Eye (tissue), 1 donor: ENCODE data around the gene FAIM.
"Not testable (repeated sequence)": the region's sequence is repeated elsewhere in the genome, so short reads cannot be mapped to it uniquely, and the experiment has no call there.

Experiments used
- DNase-seq: peaks from one replicate; pipeline ENCODE4 v3.0.0-alpha.2; 2015

FAIM gene

DNA sequence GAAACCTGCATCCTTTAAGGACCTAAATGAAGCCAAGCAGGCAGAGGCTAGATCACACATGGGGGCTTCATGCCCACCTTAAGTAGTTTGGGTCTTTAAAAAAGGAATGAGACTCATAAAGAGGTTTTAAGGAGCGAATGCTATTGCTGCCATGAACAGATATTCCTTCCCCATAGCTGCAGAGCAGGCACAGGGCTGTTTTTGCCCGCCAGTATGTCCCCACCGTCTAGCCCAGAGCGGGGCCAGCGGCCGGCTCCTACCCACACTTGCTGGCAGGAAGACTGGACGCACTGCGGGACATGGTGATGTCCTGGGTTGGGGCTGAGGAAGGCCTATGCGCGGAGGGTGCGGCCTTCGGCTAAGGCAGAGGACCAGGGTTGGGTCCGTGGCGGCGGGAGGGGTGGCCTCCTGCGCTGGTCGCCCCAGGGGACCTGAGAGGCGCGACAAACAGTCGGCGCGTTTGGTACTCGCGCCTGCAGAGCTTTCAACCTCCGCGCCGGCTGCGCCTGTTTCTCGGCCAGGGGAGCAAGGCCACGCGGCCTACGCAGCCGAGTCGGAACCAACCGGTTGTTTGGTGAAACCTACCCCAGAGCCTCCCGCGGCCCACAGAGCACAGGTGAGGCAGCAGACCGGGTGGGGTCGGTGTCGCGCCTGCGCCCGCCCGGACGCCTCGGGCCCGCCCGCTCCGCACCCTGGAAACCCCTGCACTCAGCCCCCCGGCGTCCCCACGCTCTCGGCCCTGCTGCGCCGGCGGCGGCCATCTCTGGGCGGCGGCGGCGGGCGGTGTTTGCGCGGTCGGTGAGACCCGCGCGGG, at the start of gene FAIM:
FAIM (plus strand) TSS at position 450 of the 814 bp plus-strand sequence. CDS start 10,956 bp downstream, outside the sequence.
- peak; percentile 88 for DNase-seq

- no peak for DNase-seq
Observed at GRCh38 chr3:138559134-138559533, 49.4 kb upstream of the FAIM start.

DNA sequence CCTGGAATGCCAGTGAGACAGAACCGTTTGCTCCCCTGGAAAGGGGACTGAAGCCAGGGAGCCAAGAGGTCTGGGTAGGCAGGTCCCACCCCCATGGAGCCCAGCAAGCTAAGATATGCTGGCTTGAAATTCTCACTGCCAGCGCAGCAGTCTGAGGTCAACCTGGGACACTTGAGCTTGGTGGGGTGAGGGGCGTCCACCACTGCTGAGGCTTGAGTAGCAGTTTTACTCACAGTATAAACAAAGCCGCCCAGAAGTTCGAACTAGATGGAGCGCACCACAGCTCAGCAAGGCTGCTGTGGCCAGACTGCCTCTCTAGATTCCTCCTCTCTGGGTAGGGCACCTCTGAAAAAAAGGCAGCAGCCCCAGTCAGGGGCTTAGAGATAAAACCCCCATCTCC, 48.1 kb upstream of the FAIM start:
- DNase-seq: no peak

DNA sequence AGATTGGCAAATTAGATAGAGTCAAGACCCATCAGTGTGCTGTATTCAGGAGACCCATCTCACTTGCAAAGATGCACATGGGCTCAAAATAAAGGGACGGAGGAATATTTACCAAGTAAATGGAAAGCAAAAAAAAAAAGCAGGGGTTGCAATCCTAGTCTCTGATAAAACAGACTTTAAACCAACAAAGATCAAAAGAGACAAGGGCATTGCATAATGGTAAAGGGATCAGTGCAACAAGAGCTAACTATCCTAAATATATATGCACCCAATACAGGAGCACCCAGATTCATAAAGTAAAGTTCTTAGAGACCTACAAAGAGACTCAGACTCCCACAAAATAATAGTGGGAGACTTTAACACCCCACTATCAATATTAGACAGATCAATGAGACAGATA, 45.7 kb upstream of the FAIM start:
- not testable (repeated sequence) for DNase-seq

DNA sequence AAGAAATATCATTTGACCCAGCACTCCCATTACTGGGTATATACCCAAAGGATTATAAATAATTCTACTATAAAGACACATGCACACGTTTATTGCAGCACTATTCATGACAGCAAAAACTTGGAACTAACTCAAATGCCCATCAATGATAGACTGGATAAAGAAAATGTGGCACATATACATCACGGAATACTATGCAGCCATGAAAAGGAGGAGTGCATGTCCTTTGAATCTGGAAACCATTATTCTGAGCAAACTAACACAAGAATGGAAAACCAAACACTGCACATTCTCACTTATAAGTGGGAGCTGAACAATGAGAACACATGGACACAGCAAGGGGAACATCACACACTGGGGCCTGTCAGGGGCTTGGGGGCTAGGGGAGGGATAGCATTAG, 42.3 kb upstream of the FAIM start:
- not testable (repeated sequence) for DNase-seq

GRCh38 chr3:138567403-138567802, 41.2 kb upstream of the FAIM start:
- no peak for DNase-seq

- DNase-seq: no peak
Observed at GRCh38 chr3:138569090-138569489, 39.5 kb upstream of the FAIM start.

- DNase-seq: not testable (repeated sequence)
Observed at GRCh38 chr3:138569624-138570023, 38.9 kb upstream of the FAIM start.

- no peak for DNase-seq
Observed at GRCh38 chr3:138573138-138573537, 35.4 kb upstream of the FAIM start.

DNA sequence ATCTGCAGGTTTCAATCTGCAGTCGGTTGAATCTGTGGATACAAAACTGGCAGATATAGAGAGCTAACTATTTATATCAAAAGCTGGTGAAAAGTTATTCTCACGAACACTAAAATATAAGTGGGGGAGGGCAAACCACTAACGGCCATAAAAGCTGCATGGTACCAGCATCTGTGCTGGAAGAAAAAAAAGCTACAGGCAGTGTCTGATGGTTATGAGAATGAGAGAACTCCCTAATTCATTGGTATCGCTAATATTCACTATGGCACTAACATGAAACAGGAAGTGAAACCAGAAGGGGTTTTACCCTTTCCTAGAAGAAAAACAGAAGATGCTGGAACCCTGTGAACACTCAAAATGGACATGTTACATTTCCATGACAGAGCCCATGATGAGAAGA, 30.4 kb upstream of the FAIM start:
- no peak for DNase-seq

DNA sequence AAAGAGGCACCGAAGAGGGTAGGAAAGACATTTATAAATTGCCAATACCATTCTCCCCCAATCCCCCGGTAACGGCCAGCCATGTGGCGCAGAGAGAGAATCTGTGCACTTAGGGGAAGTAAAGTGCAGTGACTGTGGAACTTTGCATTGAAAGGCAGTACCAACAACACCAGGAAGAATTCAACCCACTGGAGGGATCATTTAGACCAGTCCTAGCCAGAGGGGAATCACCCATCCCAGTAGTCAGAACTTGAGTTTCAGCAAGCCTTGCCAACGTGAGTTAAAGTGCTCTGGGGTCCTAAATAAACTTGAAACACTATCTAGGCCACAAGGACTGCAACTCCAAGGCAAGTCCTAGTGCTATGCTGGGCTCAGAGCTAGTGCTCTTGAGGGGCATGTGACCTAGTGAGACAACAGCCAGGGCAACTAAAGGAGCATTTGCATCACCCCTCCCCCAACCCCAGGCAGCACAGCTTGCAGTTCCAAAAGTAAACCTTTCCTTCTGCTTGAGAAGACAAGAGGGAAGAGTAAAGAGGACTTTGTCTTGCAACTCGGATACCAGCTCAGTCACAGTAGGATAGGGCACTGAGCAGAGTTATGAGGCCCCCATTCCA, 29.5 kb upstream of the FAIM start:
- DNase-seq: no peak

- DNase-seq: no peak
Observed at GRCh38 chr3:138587374-138587773, 21.2 kb upstream of the FAIM start.

DNA sequence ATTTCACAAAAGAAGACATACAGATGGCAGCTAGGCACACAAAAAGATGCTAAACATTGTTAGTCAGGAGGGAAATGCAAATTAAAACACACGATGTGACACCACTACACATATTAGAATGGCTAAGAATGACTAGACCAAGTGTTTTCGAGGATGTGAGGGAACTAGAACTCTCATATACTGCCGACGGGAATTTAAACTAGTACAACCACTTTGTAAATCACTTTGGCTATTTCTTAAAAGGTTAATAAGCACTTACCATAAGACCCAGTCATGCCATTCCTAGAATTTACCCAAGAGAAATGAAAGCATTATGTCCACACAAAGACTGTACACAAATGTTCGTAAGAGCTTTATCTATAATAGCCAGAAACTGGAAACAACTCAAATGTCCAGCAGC, 20.1 kb upstream of the FAIM start:
- DNase-seq: no peak

DNA sequence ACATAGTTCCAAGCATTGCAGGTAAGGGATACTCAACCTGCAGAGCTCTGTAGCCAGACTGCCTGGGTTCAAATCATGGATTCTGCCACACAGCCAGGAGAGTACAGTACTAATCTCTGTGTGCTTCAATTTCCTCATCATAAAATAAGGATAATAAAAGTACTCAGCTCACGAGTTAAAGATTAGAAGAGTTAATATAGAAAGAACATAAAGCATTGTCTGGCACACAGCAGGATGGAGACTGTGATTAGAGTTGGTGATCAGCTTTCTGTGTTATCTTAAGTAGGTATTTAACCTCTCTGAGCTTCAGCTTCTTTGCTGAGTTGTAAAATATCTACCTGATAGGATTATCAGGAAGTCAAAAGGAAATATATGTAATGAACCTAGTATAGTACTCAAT, 17.2 kb upstream of the FAIM start:
- DNase-seq: no peak

- DNase-seq: no peak
Observed at GRCh38 chr3:138593488-138594149, 15.0 kb upstream of the FAIM start.

- DNase-seq: peak; percentile 98
Observed at GRCh38 chr3:138594150-138594934, 14.2 kb upstream of the FAIM start, which contains the start of gene CEP70. Gene CEP70, minus strand, starts transcription at chr3:138594260. Its CDS starts 21,333 bp downstream, at chr3:138572927.

DNA sequence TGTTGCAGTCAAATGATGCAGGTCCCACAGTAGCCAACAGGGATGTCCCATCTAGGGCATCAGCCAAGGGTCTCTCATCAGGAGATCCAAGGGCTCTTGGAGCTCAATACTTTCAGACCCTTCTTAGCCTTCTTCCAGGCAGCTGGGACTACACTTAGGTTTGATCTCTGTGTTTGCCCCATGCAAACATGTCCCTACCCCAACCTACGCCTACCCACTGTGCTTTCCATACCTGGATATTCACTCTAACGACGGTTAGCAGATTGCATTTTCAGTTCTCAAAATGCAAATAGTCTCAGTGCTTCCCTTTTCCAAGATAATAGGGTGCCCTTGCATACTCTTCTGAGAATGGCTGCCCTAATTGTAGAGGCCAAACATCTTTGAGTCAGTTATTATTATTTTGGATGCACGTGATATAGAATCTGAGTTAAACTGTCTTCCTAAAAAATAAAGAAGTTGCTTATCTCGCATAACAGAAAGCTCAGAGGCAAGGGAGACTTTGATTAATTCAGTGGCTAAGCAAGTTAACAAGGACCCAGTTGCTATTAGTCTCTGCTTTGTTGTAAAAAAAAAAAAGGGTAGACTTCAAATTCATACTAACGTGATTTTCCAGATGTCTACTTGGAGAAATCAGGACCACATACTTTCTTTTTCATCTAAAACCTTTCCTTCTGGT, 13.5 kb upstream of the FAIM start:
- DNase-seq: no peak

- DNase-seq: not testable (repeated sequence)
Observed at GRCh38 chr3:138597186-138597976, 11.2 kb upstream of the FAIM start.

GRCh38 chr3:138598534-138598933, 10.0 kb upstream of the FAIM start:
- no peak for DNase-seq

DNA sequence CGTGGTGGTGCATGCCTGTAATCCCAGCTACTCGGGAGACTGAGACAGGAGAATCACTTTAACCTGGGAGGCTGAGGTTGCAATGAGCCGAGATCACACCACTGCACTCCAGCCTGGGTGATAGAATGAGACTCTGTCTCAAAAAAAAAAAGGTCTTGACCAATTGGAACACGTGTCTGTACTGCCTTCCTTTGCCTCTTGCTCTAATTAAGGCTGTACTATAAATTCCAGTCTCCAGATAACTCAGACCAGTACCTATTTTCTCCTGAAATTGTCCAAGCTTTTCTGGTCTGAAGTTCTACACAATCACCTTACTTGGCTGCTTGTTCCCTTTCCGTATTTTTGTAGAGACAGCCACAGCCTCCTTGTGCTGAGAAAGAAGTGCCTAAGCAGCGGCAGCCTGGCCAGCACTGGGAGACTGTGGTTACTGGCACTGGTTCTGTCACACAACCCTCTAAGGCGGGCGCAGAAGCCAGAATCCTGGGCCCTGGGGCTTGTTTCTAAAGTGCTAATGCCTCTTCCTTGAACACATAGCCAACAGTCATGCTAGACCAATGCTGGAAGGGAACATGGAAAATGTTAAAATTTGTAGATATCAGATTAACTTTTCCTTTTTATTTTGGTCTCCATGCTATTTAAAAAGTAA, 8.3 kb upstream of the FAIM start:
- no peak for DNase-seq

DNA sequence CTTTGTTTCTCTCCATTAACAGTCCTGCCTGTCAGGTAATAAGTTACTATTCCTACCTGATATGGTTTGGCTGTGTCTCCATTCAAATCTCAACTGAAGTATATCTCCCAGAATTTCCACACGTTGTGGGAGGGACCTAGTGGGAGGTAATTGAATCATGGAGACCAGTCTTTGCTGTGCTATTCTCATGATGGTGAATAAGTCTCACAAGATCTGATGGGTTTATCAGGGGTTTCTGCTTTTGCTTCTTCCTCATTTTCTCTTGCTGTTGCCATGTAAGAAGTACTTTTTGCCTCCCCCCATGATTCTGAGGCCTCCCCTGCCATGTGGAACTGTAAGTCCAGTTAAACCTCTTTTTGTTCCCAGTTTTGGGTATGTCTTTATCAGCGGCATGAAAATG, 6.9 kb upstream of the FAIM start:
- DNase-seq: not testable (repeated sequence)
